PC-9 (cell line): ENCODE data around the gene ELK3.

Experiments
- CTCF ChIP-seq: fragments of 200-600 bp; sonication (generic); conservative IDR thresholded peaks from 2 replicates; pipeline ENCODE4 v1.6.1; 2017; ENCODE audit warnings: mixed run types, antibody characterized with exemption, mild to moderate bottlenecking, moderate library complexity
- EZH2 ChIP-seq: fragments of 200-600 bp; sonication (generic); IDR thresholded peaks from 2 replicates; pipeline ENCODE4 v1.8.0; 2017; ENCODE audit warnings: antibody characterized with exemption, low read depth

DNA sequence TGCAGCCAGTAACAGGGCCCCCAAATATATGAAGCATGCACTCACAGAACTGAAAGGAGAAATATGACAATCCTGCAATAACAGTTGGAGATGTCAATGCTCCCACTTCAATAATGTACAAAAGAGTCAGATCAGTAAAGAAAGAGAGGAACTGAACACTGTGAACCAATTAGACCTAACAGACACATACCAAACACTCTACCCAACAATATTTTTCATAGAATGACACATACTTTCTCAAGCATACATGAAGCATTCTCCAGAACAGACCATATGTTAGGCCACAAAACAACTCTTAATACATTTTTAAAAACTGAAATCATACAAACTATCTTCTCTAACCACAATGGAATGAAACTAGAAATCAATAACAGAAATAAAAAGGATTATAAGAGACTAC is 80.2 kb downstream of the ELK3 start:
- TF ChIP-seq CTCF (no peak), EZH2 (no peak)
